Hippocampal formation (tissue), 2 donors: ENCODE data around the gene TBL1X.
A peak's percentile ranks its signal among the peaks of the same experiment; 100 is the strongest.

Source experiments
- DNase-seq, 2 donors: peaks; one replicate each; lab custom pipeline; 2025; lab: John Stamatoyannopoulos, UW

Gene TBL1X

DNA sequence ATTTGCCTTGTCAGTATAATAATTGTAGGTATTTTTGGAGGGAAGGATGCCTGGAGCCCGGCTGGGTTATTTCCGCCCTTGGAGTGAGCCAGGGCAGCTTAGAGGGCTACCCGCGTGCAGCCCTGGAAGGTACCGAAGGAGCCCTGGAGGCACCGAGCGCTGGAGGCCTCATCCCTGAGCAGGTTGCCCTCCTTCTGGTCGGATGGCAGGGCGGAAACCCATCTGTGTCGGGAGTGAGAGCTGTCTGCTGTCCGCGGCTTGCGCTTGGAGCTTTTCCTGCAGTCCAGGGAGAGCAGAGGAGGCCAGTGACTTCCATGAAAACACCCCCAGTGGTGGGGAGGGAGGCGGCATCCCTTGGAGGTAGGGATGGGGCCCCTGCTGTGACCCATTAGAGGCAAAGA, 122.1 kb downstream of the TBL1X start:
- DNase-seq, result no peak

DNA sequence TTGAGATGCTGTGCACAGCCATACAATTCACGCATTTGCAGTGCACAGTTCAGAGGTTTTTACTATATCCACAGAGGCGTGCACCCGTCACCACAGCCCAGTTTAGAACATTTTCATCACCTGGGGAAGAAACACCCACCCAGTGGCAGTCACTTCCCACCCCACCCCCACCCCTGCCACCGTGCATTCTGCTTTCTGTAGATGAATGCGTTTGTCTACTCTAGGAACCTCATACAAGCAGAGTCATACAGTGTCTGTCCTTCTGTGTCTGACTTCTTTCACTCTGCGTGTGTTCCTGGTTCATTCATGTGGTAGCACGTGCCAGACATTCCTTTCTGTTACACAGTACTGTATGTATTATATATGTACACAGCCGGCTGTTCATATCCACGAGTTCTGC, 122.8 kb downstream of the TBL1X start:
- DNase-seq, result no peak

DNA sequence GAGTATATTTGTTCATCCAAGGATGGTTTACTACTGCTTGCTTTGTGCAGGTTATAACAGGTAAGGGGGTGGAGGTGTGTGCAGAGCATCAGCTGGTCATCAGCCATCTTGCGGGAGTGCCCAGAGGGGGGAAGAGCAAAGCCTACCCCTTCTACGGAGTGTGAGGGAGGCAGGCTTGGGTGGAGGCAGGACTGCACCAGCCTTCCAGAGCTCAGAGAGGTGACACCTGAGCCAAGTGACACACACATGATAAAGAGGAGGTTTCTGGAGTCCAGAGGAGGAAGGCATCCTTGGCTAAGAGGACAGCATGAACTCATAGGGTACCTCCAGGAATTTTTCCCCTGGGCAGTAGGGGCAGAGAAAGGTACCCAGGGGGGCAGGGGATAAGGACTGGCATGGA, 126.6 kb downstream of the TBL1X start:
- no peak for DNase-seq

DNA sequence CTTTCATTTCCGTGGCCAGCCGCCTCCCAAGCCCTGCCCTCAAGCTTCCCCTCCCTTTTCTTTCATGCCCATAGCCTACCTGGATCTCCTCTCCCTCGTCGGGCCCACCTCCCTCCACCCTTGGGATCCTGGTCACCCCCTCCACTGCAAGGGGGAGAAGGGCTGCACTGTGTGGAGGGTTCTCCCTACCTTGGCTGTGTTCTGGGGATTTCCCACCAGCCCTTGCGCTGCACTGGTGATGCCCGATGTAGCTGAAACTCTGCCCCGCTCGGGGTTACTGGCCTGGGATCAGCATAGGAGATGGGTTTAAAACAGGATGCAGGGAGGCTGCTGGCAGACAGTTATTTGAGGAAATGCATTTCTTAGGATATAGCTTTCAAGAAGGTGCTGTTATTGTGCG, 128.9 kb downstream of the TBL1X start:
- no peak for DNase-seq

DNA sequence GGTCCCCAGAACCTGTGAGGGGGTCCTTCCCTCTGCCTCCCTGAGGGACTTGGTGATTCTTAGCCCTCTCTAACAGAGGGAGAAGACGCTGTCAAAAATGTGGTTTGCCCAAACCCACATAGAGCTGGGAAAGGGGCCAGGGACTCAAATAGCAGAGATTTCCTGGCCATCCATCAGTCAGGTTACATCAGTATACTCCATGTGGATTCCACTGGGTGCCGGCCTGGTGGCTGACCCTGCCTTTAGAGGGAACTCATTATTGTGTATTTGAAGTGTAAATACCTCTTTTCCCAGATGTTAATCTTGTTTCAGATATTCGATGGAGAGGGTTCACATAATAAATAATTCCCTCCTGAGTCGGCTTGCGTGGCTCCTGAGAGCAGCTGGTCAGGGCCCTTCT, 130.3 kb downstream of the TBL1X start:
- DNase-seq, result no peak

DNA sequence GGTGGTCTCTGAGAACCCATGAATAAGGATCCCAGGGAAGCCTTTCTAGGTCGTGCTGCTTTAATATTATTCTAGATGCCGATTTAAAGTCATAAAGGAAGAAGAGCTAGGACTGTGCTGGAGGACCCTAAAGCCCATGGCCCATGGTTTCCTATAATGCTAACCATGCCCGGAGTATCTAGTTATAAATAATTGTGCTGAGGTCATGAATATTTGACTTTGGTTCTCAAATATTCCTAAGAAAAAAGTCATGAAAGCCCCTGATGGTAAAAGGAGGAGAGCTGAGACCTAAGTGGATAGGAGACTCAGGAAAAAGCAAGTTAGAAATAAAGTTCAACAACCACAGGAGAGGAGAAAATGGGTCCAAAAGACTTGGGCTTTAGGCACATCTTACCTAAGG, 132.0 kb downstream of the TBL1X start:
- DNase-seq, result no peak

DNA sequence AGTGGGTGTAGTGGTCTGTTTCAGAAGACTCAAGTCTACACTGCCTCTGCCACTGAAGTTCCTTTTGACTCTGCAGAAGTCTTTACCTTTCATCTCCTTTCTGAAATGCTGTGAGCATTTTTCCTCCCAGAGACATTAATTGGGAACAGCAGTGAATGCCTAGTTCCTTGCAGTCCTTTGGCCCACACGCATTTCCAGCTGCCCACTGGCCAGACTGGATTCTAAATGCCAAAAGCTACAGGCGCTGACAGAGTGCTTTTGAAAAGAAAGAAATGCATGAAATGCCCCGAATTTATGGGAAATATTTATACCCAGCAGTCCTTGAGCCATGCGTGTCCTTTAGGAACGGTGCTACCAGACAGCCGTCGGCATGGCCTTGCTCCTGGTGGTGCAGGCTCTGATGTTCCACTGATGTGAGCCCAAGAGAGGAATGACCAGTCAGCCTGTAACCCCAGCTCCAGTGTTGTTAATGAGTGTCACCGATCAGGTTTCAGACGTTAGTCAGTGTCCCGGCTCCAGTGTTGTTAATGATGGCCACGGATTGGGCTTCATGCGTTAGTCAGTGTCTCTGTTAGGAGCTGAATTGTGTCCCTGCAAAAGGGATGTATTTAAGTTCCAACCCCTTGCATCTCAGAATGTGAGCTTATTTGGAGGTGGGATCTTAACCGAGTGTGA, 132.6 kb downstream of the TBL1X start:
- DNase-seq, result no peak

DNA sequence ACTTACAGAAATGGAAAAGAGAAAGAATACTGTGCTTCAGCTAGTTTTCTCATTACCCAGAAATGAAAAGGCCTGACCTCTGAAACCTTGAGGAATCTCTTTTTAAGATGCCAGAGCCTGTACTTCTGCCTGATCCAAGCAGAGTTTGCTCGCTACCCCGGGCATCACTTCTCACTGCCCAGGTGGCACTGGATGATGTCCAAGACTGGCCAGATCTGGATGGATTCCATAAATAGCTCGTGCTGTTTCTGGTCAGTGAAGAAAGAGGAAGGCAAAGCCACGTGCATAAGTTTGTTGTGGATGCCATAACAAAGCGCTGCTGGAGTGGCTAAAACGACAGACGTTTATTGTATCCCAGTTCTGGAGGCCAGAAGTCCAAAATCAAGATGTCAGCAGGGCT, 133.5 kb downstream of the TBL1X start:
- DNase-seq, result no peak

DNA sequence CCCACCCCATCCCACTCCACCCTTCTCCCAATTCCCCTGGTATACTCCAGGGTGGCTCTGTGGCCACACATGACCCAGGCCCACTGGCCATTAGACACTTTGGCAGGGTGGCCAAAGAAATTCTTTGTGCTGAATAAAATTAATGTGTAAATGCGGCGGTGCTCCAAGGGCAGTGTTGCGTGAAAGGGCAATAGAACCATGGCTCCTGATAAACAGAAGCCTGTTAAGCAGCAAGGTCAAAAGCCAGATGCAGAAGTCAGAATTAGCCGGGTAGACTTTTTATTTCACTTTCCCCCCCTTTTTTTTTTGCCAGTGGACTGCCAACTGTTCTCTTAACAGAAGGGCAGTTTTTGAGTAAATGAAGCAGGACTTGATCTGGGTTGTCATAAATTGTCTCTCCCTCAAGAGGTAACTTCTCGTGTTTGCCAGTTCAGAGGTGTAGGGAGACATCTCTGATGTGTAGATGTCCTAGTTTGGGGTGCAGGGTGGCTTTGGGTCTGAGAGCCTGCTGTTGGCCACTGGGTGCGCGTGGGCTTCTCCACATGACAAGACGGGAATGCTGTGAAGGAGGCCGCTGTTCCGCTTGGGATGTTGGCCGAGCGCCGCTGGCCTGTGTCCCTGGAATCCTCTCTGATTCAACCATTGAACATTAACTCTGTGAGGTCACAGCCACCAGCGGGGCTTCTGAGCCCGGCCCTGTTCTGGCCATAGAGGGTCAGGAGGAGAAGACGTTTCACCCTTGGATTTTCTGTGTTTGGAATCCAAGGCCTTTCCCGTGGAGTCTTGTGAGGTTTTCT, 139.5 kb downstream of the TBL1X start:
- DNase-seq, result peak; percentile 16 to 70

DNA sequence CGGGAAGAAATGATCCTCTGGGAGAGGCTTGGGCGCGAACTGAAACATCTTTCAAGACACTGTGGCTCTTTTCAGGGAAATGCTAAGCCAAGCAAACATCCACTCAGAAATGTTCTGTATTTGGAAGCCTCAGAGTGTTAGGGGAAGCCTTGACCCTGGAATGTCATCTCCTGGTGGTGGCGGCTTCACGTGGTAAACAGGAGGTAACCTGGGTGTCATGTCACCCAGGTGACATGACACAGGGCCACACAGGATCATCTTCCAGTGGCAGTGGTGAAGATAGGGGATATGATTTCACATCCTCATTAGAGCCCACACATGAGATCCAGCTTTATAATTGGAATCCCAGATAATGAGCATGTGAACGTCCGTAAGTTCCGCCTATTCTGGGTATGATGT, 140.0 kb downstream of the TBL1X start:
- DNase-seq, result no peak

DNA sequence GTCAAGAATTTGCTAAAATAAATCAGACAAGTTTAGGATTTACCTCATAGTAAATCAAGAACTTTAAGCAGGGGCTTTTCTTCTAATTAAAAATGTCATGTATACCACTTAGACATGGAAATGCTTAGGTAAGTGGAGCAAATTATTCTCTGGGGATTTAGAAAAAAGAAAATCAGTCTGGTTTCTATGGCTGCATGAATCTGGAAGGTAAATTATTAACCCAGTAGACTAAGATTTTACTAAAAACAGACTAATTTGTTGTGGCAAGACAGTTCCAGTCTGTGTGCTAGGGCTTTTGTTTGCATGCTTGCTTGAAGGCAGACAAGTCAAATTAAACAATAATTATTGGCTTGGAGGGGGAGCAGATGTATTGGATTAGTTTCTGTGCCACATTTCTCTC, 140.6 kb downstream of the TBL1X start:
- DNase-seq, result no peak

DNA sequence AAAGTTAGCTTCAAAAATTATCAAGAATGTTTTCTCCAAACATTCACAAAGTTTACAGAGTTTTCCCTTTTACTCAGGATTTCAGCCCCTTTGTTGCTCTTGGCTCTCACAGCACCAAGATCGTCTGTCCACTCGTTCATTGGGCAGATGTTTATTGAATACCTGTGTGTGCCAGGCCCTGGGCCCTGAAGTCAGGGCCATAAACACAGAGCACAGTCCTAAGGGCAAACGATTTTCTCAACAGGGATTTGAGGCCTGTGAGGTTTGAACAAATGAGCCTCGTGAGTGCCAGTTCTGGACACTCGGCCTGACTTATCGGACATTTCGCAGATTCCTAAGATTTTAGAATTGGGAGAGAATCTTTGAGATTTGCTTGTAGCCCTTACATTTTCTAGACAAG, 142.1 kb downstream of the TBL1X start:
- DNase-seq, result no peak

DNA sequence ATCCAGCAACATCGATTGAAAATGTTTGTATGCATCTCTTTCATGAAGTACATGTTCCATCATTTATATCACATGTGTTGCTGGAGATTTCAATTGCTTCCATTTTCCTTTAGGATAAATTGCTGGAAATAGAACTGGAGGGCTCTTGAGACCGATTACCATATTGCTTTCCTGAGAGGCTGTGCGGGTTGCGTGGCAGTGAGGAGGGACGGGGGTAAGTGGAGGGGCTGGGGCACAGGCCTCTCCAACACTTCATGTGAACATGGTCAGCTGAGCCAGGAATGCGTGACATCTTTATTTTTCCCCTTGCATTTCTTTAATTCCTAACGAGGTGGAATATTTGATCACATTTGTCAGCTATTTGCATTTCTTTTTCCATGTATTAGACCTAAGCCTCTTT, 144.6 kb downstream of the TBL1X start:
- no peak for DNase-seq

DNA sequence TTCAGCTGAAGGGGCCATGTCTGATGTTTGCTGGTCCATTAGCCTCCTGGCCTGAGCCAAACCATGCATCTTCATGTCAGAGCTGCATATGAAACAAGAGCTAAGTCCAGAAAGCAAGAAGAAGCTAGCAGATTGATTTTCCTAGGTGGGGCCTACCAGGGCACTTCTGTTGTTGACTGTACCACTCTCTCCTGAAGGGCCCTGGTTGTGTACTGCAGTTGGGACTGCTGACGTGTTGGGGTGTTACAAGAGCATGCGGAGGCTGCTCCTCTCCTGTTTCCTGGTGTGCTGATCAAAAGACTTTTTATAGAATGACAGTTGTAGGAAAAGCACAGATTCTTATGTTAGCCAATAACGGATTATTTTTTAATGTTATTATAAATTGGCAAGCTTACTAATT, 145.1 kb downstream of the TBL1X start:
- no peak for DNase-seq

DNA sequence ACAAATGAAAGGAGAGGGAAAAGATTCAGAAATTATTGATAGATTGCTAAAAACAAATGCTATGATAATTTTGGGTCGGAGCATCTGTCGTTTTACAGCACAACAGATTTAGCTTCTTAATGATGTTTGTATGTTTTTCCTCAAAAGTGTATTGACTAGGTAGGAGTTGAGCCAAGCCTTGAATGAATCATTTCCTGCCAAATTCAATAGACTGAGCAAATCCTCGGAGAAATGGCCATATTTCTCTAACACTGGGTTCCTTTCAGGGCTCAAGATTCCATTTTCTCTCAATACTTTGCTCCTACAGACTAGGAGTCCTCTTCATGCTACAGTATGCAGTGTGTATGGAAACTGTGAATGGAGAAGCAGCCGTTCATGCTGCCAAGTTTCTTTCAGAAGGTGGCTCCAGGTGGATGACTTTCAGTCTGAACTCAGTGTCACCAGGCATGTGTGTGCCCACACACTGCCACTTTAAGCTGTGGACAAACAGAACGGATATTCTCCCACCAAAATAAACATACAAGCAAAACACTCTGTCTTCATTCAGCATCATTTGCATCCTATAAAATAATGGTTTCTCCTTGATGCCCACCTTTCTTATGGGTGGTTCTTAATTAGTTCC, 146.0 kb downstream of the TBL1X start:
- no peak for DNase-seq

DNA sequence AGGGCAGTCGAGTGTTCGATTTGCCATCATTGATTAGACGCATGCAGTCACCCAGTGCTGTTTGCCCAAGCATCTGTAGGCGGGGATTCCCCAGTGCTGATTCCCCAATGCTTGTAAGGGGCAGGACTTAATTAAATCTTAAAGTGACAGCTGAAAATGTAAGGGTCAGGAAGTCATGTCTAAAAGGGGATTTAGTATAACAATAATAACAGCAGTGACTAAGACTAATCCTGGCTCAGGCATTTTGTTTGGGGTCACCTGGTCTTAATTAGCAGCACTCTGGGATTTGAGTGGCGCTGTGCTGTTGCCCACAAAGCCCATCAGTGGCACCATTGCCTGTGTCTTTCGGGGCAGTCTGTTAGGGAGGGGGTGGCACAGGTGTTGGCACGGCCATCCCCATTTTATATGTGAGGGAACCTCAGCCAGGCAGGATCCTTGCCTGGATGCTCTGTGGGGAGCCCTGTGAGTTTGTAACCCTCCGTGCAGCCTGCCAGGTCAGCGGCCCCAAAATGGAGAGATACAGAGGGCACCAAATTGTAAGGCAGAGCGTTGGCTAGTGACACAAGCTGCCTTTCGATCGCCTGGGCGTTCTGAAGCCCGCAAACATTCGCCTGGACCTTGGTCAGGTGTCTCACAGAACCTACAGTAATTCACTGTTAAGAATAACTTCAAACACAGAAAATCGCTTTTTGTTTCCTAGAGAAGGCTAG, 146.7 kb downstream of the TBL1X start:
- DNase-seq, result no peak

DNA sequence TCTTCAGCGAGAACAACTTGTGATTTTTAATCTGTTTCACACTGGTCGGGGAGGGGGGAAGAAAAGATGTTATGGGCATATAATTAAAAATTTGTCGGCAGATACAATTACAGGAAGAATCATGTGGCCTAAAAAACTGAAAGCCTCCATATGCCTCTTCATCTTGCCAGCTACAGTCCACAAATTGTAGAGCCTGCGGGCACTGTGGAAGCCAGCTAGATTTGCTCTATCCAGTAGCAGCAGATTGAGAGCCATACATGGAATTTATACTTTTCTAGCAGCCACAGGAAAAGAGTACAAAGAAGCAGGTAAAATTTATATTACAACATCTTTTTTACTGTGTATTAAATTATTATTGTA, 147.3 kb downstream of the TBL1X start:
- no peak for DNase-seq

DNA sequence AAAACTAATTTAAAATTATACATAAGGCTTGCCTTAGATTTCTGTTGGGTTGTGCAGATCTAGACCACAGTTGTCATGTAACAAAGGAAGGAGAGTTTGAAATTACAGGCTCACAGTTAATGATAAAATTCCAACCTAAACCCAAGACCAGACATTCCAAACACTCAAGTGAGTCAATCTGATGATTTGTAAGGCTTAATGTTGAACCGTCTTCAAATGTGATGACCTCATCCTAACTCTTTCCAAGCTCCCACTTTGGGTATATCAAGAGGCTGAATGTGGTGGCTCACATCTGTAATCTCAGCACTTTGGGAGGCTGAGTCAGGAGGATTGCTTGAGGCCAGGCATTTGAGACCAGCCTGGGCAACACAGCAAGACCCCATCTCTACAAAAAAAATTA, 149.2 kb downstream of the TBL1X start:
- no peak for DNase-seq

DNA sequence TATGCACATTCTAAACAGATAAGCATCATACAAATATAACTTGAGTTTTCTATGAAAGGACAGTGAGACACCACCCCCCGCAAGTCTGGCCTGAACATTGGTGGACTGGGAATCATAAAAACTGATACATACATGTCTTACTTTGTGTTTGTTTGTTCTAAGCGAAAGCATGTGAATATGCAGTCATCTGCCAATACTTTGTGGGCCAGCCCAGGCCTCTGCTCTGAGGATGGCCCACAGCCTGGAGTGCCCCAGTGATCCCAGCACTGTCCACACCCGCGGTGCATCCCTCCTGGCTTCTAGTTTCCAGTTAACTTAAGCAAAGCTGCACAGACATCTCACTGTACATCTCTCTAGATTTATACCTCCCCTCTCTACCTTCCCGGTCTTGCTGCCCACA, 154.3 kb downstream of the TBL1X start:
- DNase-seq, result no peak

DNA sequence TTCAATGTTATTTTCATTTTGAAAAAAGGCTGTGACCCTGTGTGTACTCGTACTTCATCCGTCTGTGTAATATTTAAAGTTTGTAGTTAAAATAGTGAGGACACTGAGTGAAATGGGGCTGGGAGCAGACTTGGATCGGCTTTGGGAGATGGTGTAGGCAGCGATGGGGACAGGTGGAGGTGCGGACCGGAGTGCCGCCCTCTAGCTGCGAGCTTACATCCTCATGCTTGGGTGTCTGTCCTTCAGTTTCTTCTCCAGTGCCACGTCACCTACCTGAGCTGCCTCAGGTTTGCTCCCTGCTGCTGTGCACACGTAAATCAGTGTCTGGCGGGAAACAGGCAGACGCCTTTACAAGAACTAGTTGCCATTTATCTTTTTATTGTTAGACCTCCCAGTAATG, 154.7 kb downstream of the TBL1X start:
- DNase-seq, result no peak

DNA sequence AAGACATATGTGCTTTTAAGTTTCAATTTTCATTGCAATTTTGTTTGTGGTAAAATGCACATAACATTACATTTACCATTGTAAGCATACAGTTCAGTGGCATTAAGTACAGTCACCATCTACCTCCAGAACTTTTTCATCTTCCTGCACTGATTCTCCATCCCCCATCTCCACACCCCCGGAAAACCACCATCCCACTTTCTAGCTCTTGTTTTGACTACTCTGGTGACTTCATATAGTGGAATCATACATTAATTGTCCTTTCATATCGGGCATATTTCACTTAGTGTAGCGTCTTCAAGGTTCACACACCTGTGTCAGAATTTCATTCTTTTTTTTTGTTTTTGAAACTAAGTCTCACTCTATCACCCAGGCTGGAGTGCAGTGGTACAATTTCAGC, 157.3 kb downstream of the TBL1X start:
- no peak for DNase-seq

DNA sequence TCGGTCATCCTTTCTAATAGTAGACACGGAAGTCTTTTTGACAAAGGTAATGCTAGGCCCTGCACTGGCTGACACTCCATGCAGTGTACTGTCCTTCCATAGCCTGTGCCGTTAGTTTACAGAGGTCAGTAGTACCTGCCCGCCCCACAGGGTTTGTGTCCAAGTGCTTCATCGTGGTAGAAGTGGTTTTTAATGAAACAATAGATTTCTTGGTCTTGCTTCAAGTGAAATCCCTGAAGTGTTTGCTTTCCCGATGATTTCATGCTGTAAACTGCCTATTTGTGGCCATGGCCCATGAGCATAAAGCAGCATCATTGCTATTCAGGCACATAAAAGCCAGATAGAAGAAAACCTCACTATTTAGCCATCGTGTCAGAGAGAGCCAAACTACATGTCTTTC, 161.5 kb downstream of the TBL1X start:
- no peak for DNase-seq

DNA sequence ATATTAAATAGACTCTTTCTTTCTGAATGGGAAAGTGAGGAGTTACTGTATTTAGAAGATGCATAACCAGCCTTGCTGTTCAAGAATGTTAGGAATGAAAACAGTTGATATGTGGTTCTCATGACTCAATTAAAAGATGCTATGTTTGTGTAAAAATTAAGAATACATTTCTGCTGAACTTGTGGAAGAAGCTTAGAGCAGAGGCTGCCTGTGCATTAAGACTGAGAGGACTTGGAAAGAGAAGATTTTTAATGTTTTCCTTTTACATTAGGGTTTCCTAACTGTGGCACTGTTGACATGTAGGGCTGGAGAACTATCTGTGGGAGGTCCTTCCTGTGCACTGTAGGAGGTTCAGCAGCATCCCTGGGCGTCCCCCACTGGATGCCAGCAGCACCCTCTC, 163.1 kb downstream of the TBL1X start:
- no peak for DNase-seq
